ENCODE results near the gene GALNT9.

GALNT9 gene

GRCh38 chr12:132329720-132330548 lies 545 bp upstream of the GALNT9 start:
- no peak for FAIRE-seq
- no peak for DNase-seq (ENCODE audit: extremely low spot score, insufficient read length, low read depth)

- no peak for FAIRE-seq
Measured at GRCh38 chr12:132328282-132329029, 933 bp downstream of the GALNT9 start.

GRCh38 chr12:132327336-132328171 lies 1.8 kb downstream of the GALNT9 start:
- no peak for DNase-seq (ENCODE audit: extremely low spot score, insufficient read length, low read depth)
- FAIRE-seq: no peak

More at GRCh38 chr12:132328282-132329029, 933 bp downstream of the GALNT9 start:
- DNase-seq (ENCODE audit: extremely low spot score, insufficient read length, low read depth): no peak

- FAIRE-seq (no peak), DNase-seq (ENCODE audit: extremely low spot score, insufficient read length, low read depth) (no peak)
Measured at GRCh38 chr12:132326646-132327045, 2.7 kb downstream of the GALNT9 start.

- FAIRE-seq (no peak), DNase-seq (ENCODE audit: extremely low spot score, insufficient read length, low read depth) (no peak)
Measured at GRCh38 chr12:132325733-132326130, 3.7 kb downstream of the GALNT9 start.

GRCh38 chr12:132324841-132325732 lies 4.3 kb downstream of the GALNT9 start:
- FAIRE-seq: no peak

GRCh38 chr12:132324173-132324572 lies 5.2 kb downstream of the GALNT9 start:
- FAIRE-seq (no peak), DNase-seq (ENCODE audit: extremely low spot score, insufficient read length, low read depth) (no peak)

More at GRCh38 chr12:132324841-132325732, 4.3 kb downstream of the GALNT9 start:
- no peak for DNase-seq (ENCODE audit: extremely low spot score, insufficient read length, low read depth)

- DNase-seq (ENCODE audit: extremely low spot score, insufficient read length, low read depth): no peak
Measured at GRCh38 chr12:132323171-132324010, 6.0 kb downstream of the GALNT9 start.

GRCh38 chr12:132322206-132323132 lies 6.9 kb downstream of the GALNT9 start:
- DNase-seq (ENCODE audit: extremely low spot score, insufficient read length, low read depth) (no peak), FAIRE-seq (no peak)

More at GRCh38 chr12:132323171-132324010, 6.0 kb downstream of the GALNT9 start:
- FAIRE-seq: no peak

GRCh38 chr12:132321321-132322118 lies 7.9 kb downstream of the GALNT9 start:
- no peak for DNase-seq (ENCODE audit: extremely low spot score, insufficient read length, low read depth)
- FAIRE-seq: no peak

- DNase-seq (ENCODE audit: extremely low spot score, insufficient read length, low read depth) (no peak), FAIRE-seq (no peak)
Measured at GRCh38 chr12:132320767-132321211, 8.6 kb downstream of the GALNT9 start.

GRCh38 chr12:132319991-132320570 lies 9.3 kb downstream of the GALNT9 start:
- DNase-seq (ENCODE audit: extremely low spot score, insufficient read length, low read depth) (no peak), FAIRE-seq (no peak)

- DNase-seq (ENCODE audit: extremely low spot score, insufficient read length, low read depth) (no peak), FAIRE-seq (no peak)
Measured at GRCh38 chr12:132319359-132319950, 9.9 kb downstream of the GALNT9 start.

GRCh38 chr12:132318618-132319033 lies 10.8 kb downstream of the GALNT9 start:
- FAIRE-seq (no peak), DNase-seq (ENCODE audit: extremely low spot score, insufficient read length, low read depth) (no peak)

GRCh38 chr12:132318135-132318534 lies 11.3 kb downstream of the GALNT9 start:
- FAIRE-seq (no peak), DNase-seq (ENCODE audit: extremely low spot score, insufficient read length, low read depth) (no peak)
